HCT116 (cell line): ENCODE results near the gene TMEM198. TPM values are rescaled to one million over a fixed set of nuclear protein-coding genes. Genes with fewer than 3 reads are reported as not detected.

Experiments
- ATAC-seq: fragments of 200-7000 bp; cut with Tn5 transposase; 2 replicates; pipeline ENCODE4 v1.9.1; 2020; ENCODE audit warnings: mild to moderate bottlenecking, moderate library complexity
- BruUV-seq: library from RNA; stranded (reverse); fragments of 400-500 nt; replicated peaks from 2 replicates; lab custom pipeline; 2021; lab: Mats Ljungman, UMichigan
- CTCF ChIA-PET: fragments of 300-600 bp; sonication (Branson Sonifier 250); formaldehyde crosslinking; loops from one replicate; lab custom pipeline; 2021; ENCODE audit warnings: antibody characterized with exemption; lab: Charles Lee
- POLR2A ChIA-PET: fragments of 300-600, 350-600 bp; sonication (Branson Sonifier 250); formaldehyde crosslinking; loops from one replicate; lab custom pipeline; 2021; ENCODE audit warnings: antibody characterized with exemption; lab: Charles Lee
- RAD21 ChIA-PET, 2 experiments: fragments of 300-600 bp; sonication (Branson Sonifier 250); formaldehyde crosslinking; loops; one replicate each; lab custom pipeline; 2023; ENCODE audit warnings: low total read pairs in 2 of 2; ENCODE audit not compliant: uncharacterized antibody in 2 of 2, unreplicated experiment in 2 of 2, low non-redundant PET in 1 of 2; lab: Charles Lee
- DNase-seq: peaks from one replicate; pipeline ENCODE4 v3.0.0-alpha.2; 2010; ENCODE audit warnings: low read depth, low spot score
- H2AFZ ChIP-seq: fragments of 200-600 bp; shearing (Covaris generic), sonication (generic); 2 replicates; pipeline ENCODE4 v1.6.1; 2017; ENCODE audit warnings: low read depth, mixed run types, mixed read lengths, antibody characterized with exemption, low read length; ENCODE audit not compliant: poor library complexity, severe bottlenecking
- H3K27ac ChIP-seq: 2 replicates; pipeline ENCODE4 v1.5.1; 2012; ENCODE audit warnings: low read depth, low read length
- H3K27me3 ChIP-seq: fragments of 200-600 bp; sonication (generic); 2 replicates; pipeline ENCODE4 v1.6.1; 2016; ENCODE audit warnings: mixed run types, low read length, mixed read lengths; ENCODE audit not compliant: insufficient read depth
- H3K36me3 ChIP-seq, 2 experiments: fragments of 200-500 bp in 1 of 2; fragments of 200-600 bp in 1 of 2; sonication (Bioruptor generic) in 1 of 2; sonication (generic) in 1 of 2; 2 replicates each; pipeline versions ENCODE4 v1.5.1 to v1.6.1; 2014 to 2016; ENCODE audit warnings: low read length in 2 of 2, inconsistent platforms in 1 of 2, mixed read lengths in 1 of 2, mixed run types in 1 of 2; ENCODE audit not compliant: insufficient read depth in 2 of 2, control insufficient read depth in 1 of 2
- H3K4me1 ChIP-seq, 2 experiments: fragments of 200-600 bp in 1 of 2; sonication (generic) in 1 of 2; 2 replicates each; pipeline versions ENCODE4 v1.5.1 to v1.6.1; 2012 to 2017; ENCODE audit warnings: low read length in 2 of 2, inconsistent platforms in 1 of 2, mild to moderate bottlenecking in 1 of 2, mixed read lengths in 1 of 2, mixed run types in 1 of 2, moderate library complexity in 1 of 2; ENCODE audit not compliant: insufficient read depth in 2 of 2, control insufficient read depth in 1 of 2
- H3K4me2 ChIP-seq: fragments of 200-600 bp; sonication (generic); 2 replicates; pipeline ENCODE4 v1.6.1; 2017; ENCODE audit warnings: mixed run types, low read length, mixed read lengths
- H3K4me3 ChIP-seq, 2 experiments: fragments of 200-600 bp in 1 of 2; sonication (generic) in 1 of 2; replicated peaks in 1 of 2; 2 replicates each; pipeline ENCODE4 v1.5.1; 2011 to 2016; ENCODE audit warnings: low read length in 2 of 2, control low read depth in 1 of 2, low read depth in 1 of 2, mild to moderate bottlenecking in 1 of 2, mixed read lengths in 1 of 2, mixed run types in 1 of 2
- H3K79me2 ChIP-seq: fragments of 200-600 bp; sonication (generic); 2 replicates; pipeline ENCODE4 v1.6.1; 2017; ENCODE audit warnings: mild to moderate bottlenecking, mixed run types, low read length, moderate library complexity, mixed read lengths; ENCODE audit not compliant: insufficient read depth
- H3K9ac ChIP-seq: fragments of 200-600 bp; sonication (generic); 2 replicates; pipeline ENCODE4 v1.6.1; 2016; ENCODE audit warnings: low read length, mixed read lengths
- H3K9me2 ChIP-seq: fragments of 200-600 bp; sonication (generic), shearing (Covaris generic); 2 replicates; pipeline ENCODE4 v1.6.1; 2017; ENCODE audit warnings: mixed run types, mild to moderate bottlenecking, moderate library complexity; ENCODE audit not compliant: insufficient read depth
- H3K9me3 ChIP-seq, 2 experiments: fragments of 200-500 bp in 1 of 2; fragments of 200-600 bp in 1 of 2; sonication (Bioruptor generic) in 1 of 2; sonication (generic) in 1 of 2; 2 replicates each; pipeline ENCODE4 v1.6.1; 2014 to 2017; ENCODE audit warnings: low read length in 2 of 2, mixed read lengths in 2 of 2, inconsistent platforms in 1 of 2, low read depth in 1 of 2, mild to moderate bottlenecking in 1 of 2, mixed run types in 1 of 2, moderate library complexity in 1 of 2; ENCODE audit not compliant: control insufficient read depth in 1 of 2, insufficient read depth in 1 of 2
- H4K20me1 ChIP-seq: fragments of 200-600 bp; sonication (generic), shearing (Covaris generic); 2 replicates; pipeline ENCODE4 v1.6.1; 2017; ENCODE audit warnings: mixed run types, mild to moderate bottlenecking, moderate library complexity; ENCODE audit not compliant: insufficient read depth
- EGR1 ChIP-seq: IDR thresholded peaks from 2 replicates; pipeline ENCODE4 v1.6.1; 2012; ENCODE audit warnings: low read depth
- FOSL1 ChIP-seq: IDR thresholded peaks from 2 replicates; pipeline ENCODE4 v1.6.1; 2012; ENCODE audit warnings: low read depth
- POLR2A ChIP-seq: IDR thresholded peaks from 2 replicates; pipeline ENCODE4 v1.7.0; 2011; ENCODE audit warnings: borderline replicate concordance; ENCODE audit not compliant: insufficient read depth, insufficient read length; ENCODE audit errors: extremely low read depth
- POLR2AphosphoS5 ChIP-seq: IDR thresholded peaks from 2 replicates; pipeline ENCODE4 v1.6.1; 2011; ENCODE audit warnings: mild to moderate bottlenecking, low read depth, low read length, moderate library complexity
- RAD21 ChIP-seq: IDR thresholded peaks from 2 replicates; pipeline ENCODE4 v1.6.1; 2012; ENCODE audit warnings: low read depth, mild to moderate bottlenecking
- SRF ChIP-seq: IDR thresholded peaks from 2 replicates; pipeline ENCODE4 v1.6.1; 2012; ENCODE audit warnings: low read depth
- YY1 ChIP-seq: IDR thresholded peaks from 2 replicates; pipeline ENCODE4 v1.6.1; 2011; ENCODE audit warnings: low read length, low read depth, moderate library complexity, mild to moderate bottlenecking; ENCODE audit not compliant: insufficient replicate concordance; ENCODE audit errors: extremely low read depth
- ZNF274 ChIP-seq: fragments of 200-500 bp; sonication (Bioruptor generic); IDR thresholded peaks from 2 replicates; pipeline ENCODE4 v1.6.1; 2014; ENCODE audit warnings: mild to moderate bottlenecking, low read depth, low read length, inconsistent platforms
- intact Hi-C: fragments of 100-400 bp; cut with micrococcal nuclease; formaldehyde crosslinking; loops from 2 replicates; pipeline ENCODE4 v1.10.0; 2022
- total RNA-seq: library from RNA; stranded (reverse); gene quantifications from one replicate; pipeline ENCODE4 v1.2.1, GENCODE V29; 2021; ENCODE audit not compliant: unreplicated experiment
- TF ChIP-seq, protein P1 (sequence below): IDR thresholded peaks from 2 replicates; pipeline ENCODE4 v1.6.1; 2011; ENCODE audit warnings: mild to moderate bottlenecking, low read length, moderate library complexity; ENCODE audit not compliant: insufficient replicate concordance; ENCODE audit errors: extremely low read depth
- TF ChIP-seq, protein P2 (sequence below): IDR thresholded peaks from 2 replicates; pipeline ENCODE4 v1.6.1; 2012

The TMEM198 gene
- total RNA-seq, 1 experiment from 2014 or later, result 2.1 TPM

DNA sequence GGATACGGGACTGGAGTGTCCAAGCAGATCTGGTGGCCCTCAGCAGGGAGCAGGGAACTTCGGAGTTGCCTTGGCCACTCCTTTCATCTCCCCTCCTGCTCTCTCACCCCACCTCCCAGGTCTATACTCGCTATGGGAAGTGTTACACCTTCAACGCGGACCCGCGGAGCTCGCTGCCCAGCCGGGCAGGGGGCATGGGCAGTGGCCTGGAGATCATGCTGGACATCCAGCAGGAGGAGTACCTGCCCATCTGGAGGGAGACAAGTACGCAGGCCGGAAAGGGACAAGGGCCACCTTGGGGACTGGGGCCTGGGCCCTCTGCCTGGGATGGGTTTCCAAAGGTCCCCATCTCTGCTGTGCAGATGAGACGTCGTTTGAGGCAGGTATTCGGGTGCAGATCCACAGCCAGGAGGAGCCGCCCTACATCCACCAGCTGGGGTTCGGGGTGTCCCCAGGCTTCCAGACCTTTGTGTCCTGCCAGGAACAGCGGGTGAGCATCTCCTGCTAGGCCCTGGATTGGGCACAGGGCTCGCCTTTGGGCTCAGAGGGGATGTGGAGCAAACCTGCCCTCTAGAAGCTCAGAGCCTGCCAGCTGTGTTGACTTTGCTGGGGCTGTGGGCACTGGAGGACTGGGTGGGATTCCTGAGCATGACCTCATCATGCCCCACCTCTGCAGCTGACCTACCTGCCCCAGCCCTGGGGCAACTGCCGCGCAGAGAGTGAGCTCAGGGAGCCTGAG lies 12.0 kb upstream of the TMEM198 start:
- no peaks in the 10 kb centered on the region for H3K79me2 ChIP-seq
- BruUV-seq, result no TSS peak
- H3K9me3 ChIP-seq, result no peaks in the 10 kb centered on the region
- ChIA-PET POLR2A (no interaction called here), CTCF (interaction anchor here (0.6 to 7.7 kb wide), 6 partner anchors 8 to 129 kb away, joined by 3 to 103 read pairs (median 4); partner anchors contain the start of gene GMPPA), RAD21 (interaction anchor here in 1 of 2 experiments (2.9 kb wide), 1 partner anchor 129 kb away, joined by 20 read pairs; no protein-coding TSS in a partner anchor)
- H3K9me2 ChIP-seq, result no peaks in the 10 kb centered on the region
- H2AFZ ChIP-seq, result no peak overlapping the region
- H3K4me1 ChIP-seq, result peaks cover 13 to 39% of the 10 kb centered on the region in 2 experiments; a peak in 3 of 4 replicates
- DNase-seq (no peak), ATAC-seq (no peak)
- no peak for TF ChIP-seq YY1
- TF ChIP-seq ZNF274, result no peak
- TF ChIP-seq, protein P1, sequence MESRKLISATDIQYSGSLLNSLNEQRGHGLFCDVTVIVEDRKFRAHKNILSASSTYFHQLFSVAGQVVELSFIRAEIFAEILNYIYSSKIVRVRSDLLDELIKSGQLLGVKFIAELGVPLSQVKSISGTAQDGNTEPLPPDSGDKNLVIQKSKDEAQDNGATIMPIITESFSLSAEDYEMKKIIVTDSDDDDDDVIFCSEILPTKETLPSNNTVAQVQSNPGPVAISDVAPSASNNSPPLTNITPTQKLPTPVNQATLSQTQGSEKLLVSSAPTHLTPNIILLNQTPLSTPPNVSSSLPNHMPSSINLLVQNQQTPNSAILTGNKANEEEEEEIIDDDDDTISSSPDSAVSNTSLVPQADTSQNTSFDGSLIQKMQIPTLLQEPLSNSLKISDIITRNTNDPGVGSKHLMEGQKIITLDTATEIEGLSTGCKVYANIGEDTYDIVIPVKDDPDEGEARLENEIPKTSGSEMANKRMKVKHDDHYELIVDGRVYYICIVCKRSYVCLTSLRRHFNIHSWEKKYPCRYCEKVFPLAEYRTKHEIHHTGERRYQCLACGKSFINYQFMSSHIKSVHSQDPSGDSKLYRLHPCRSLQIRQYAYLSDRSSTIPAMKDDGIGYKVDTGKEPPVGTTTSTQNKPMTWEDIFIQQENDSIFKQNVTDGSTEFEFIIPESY, result no peak
- TF ChIP-seq POLR2AphosphoS5, result no peak
- no peak for TF ChIP-seq SRF
- TF ChIP-seq EGR1, result no peak
- no peak for TF ChIP-seq POLR2A
- TF ChIP-seq, protein P2, sequence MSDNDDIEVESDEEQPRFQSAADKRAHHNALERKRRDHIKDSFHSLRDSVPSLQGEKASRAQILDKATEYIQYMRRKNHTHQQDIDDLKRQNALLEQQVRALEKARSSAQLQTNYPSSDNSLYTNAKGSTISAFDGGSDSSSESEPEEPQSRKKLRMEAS, result no peak
- TF ChIP-seq FOSL1, result no peak
- no peak for TF ChIP-seq RAD21
- H3K36me3 ChIP-seq, result no peaks in the 10 kb centered on the region
- intact Hi-C loops, result loop anchor here (10.0 kb wide), 1 partner anchor 357 kb away; the partner anchor contains the start of genes CNPPD1, RETREG2 and SLC23A3
- H3K4me2 ChIP-seq, result no peak overlapping the region
- H3K27ac ChIP-seq, result no peak overlapping the region
- H3K9ac ChIP-seq, result no peak overlapping the region
- no peaks in the 10 kb centered on the region for H3K27me3 ChIP-seq
- no peak overlapping the region for H3K4me3 ChIP-seq
- no peaks in the 10 kb centered on the region for H4K20me1 ChIP-seq
